HepG2 (cell line): Measurements from ENCODE around the gene SLCO4A1. TPM values are rescaled to one million over a fixed set of nuclear protein-coding genes. Genes with fewer than 3 reads are reported as not detected.

Source experiments
- CTCF ChIP-seq: sonication (generic); formaldehyde crosslinking; IDR thresholded peaks from 2 replicates; pipeline ENCODE4 v1.5.0; 2020; ENCODE audit warnings: mild to moderate bottlenecking, missing genetic modification reagents, moderate library complexity
- MXD3 ChIP-seq: IDR thresholded peaks from 2 replicates; pipeline ENCODE4 v1.6.1; 2016; ENCODE audit warnings: mild to moderate bottlenecking, missing biosample characterization, missing genetic modification reagents
- RAD51 ChIP-seq: fragments of 450-650 bp; IDR thresholded peaks from 2 replicates; pipeline ENCODE4 v1.6.1; 2016; ENCODE audit warnings: borderline replicate concordance
- SKIL ChIP-seq: sonication (generic); formaldehyde crosslinking; IDR thresholded peaks from 2 replicates; pipeline ENCODE4 v1.8.0; 2022; ENCODE audit warnings: missing genetic modification reagents, mild to moderate bottlenecking, moderate library complexity, borderline replicate concordance
- TFDP2 ChIP-seq: sonication (generic); formaldehyde crosslinking; IDR thresholded peaks from 2 replicates; pipeline ENCODE4 v1.4.0; 2020; ENCODE audit warnings: missing genetic modification reagents
- ZMYM3 ChIP-seq: sonication (generic); formaldehyde crosslinking; IDR thresholded peaks from 2 replicates; pipeline ENCODE4 v1.5.1; 2020; ENCODE audit warnings: mild to moderate bottlenecking, missing genetic modification reagents
- ZNF142 ChIP-seq: sonication (generic); formaldehyde crosslinking; IDR thresholded peaks from 2 replicates; pipeline ENCODE4 v1.4.0; 2020; ENCODE audit warnings: missing genetic modification reagents
- ZNF547 ChIP-seq: sonication (generic); formaldehyde crosslinking; IDR thresholded peaks from 2 replicates; pipeline ENCODE4 v1.5.1; 2020; ENCODE audit warnings: mild to moderate bottlenecking, missing genetic modification reagents
- polyA plus RNA-seq, 8 experiments: library from polyadenylated mRNA; depleted of rRNA in 3 of 8; stranded (reverse) in 7 of 8; unstranded in 1 of 8; fragments of >200 nt; fragmentation: Illumina TruSeq in 4 of 8; extraction: Trizol in 4 of 8; gene quantifications; 2 replicates each; pipeline versions ENCODE4 v1.2.1 to v1.2.3, GENCODE V29; 2011 to 2016; ENCODE audit warnings: low read depth in 4 of 8, missing spikeins in 1 of 8, mixed read lengths in 1 of 8; ENCODE audit not compliant: insufficient read depth in 1 of 8
- total RNA-seq, 5 experiments: library from RNA; depleted of rRNA; stranded (reverse); fragments of >200 nt; fragmentation: Illumina TruSeq; extraction: Trizol; gene quantifications; 2 replicates each; pipeline ENCODE4 v1.2.3, GENCODE V29; 2016; ENCODE audit warnings: low read depth in 1 of 5

The SLCO4A1 gene
- total and polyA plus RNA-seq, 2 of the 13 experiments (the other 11 are each of a cell fraction or from before 2014, with no cell fraction given): 55.5 to 112 TPM

- TF ChIP-seq SKIL (CRISPR knock-in tag): no peak
- no peak for TF ChIP-seq ZNF547
- no peak for TF ChIP-seq TFDP2 (CRISPR knock-in tag)
- TF ChIP-seq MXD3: no peak
- no peak for TF ChIP-seq RAD51
- TF ChIP-seq ZMYM3 (CRISPR knock-in tag): 0 out of 2 replicates have a peak, but pooled peaks have one; percentile 4
- 0 out of 2 replicates have a peak, but pooled peaks have one; percentile 25 for TF ChIP-seq ZNF142 (CRISPR knock-in tag)
- peak; percentile 43 for TF ChIP-seq CTCF (CRISPR knock-in tag)
These were observed 8.5 kb upstream of the SLCO4A1 start (continued) for GRCh38 chr20:62633598-62634329.
